SK-N-SH treated with all-trans-retinoic acid at 6 μM for 48 hours (cell line): ENCODE results near the gene PRPF19.

Source experiments
- ATAC-seq: fragments of 200-7000 bp; cut with Tn5 transposase; 3 replicates; pipeline ENCODE4 v1.9.1; 2020; ENCODE audit warnings: mild to moderate bottlenecking, moderate library complexity
- POU6F1 ChIP-seq: fragments of 250-450 bp; sonication (Bioruptor Pico); IDR thresholded peaks from 2 replicates; pipeline ENCODE4 v1.8.0; 2021; ENCODE audit warnings: low read depth, mild to moderate bottlenecking, moderate library complexity, borderline replicate concordance
- ZC3H10 ChIP-seq: fragments of 250-450 bp; sonication (Bioruptor Pico); IDR thresholded peaks from 2 replicates; pipeline ENCODE4 v1.5.1; 2021; ENCODE audit warnings: mild to moderate bottlenecking, moderate library complexity
- ZFP3 ChIP-seq: fragments of 250-450 bp; sonication (Bioruptor Pico); IDR thresholded peaks from 2 replicates; pipeline ENCODE4 v1.5.0; 2020; ENCODE audit warnings: mild to moderate bottlenecking, moderate library complexity
- ZNF565 ChIP-seq: fragments of 450-650 bp; formaldehyde crosslinking; conservative IDR thresholded peaks from 2 replicates; pipeline ENCODE4 v1.5.0; 2020; ENCODE audit warnings: low read depth, mild to moderate bottlenecking, moderate library complexity
- ZNF70 ChIP-seq: fragments of 450-650 bp; formaldehyde crosslinking; IDR thresholded peaks from 2 replicates; pipeline ENCODE4 v1.5.0; 2020; ENCODE audit warnings: mild to moderate bottlenecking, moderate library complexity

Gene PRPF19

GRCh38 chr11:60841797-60842667 lies 64.4 kb downstream of the PRPF19 start, which contains the start of gene CCDC86:
TSS of gene CCDC86 (plus strand) at chr11:60842113. CDS start at chr11:60842125, 12 bp downstream.
- peak; percentile 90 for ATAC-seq

More at GRCh38 chr11:60841797-60842667, 64.4 kb downstream of the PRPF19 start, which contains the start of gene CCDC86:
- TF ChIP-seq ZFP3 (CRISPR knock-in tag) (no peak), ZNF70 (no peak), POU6F1 (CRISPR knock-in tag) (0 out of 2 replicates have a peak, but pooled peaks have one; percentile 26), ZC3H10 (CRISPR knock-in tag) (no peak), ZNF565 (no peak)
- TF ChIP-seq, all 23 proteins: peak for 1
